ENCODE data around the gene BSDC1. TPM values are rescaled to one million over a fixed set of nuclear protein-coding genes. Genes with fewer than 3 reads are reported as not detected.
A peak's percentile ranks its signal among the peaks of the same experiment; 100 is the strongest.
"Not testable (repeated sequence)": the region's sequence is repeated elsewhere in the genome, so short reads cannot be mapped to it uniquely, and the experiment has no call there.

BSDC1 gene
- total RNA-seq (48.5 and 55.5 TPM in 2 replicates), polyA plus RNA-seq (42.4 and 42.8 TPM in 2 replicates), polyA minus RNA-seq (ENCODE audit: low replicate concordance) (32.2 and 33.6 TPM in 2 replicates)
- polyA plus RNA-seq (2012), result 30.6 and 34.9 TPM in 2 replicates

- Histone ChIP-seq H3K79me2 (ENCODE audit: control insufficient read depth, insufficient read depth, low read length) (peaks cover 20% of the 10 kb centered on the region), H3K4me3 (replicated peaks in 1 of 4; ENCODE audit: control extremely low read depth in 1 of 4, insufficient read depth in 1 of 4, low read depth in 3 of 4, low read length in 4 of 4) (peak within 1 kb of the TSS; percentile 75 to 91 (median 88)), H3K4me2 (ENCODE audit: extremely low read depth, insufficient read depth, low read length) (peak within 1 kb of the TSS; percentile 95), H3K27me3 (ENCODE audit: control insufficient read depth, insufficient read depth, low read length) (no peaks in the 10 kb centered on the region), H3K9me3 (ENCODE audit: control insufficient read depth, insufficient read depth, low read depth, low read length) (no peaks in the 10 kb centered on the region), H3K9ac (ENCODE audit: insufficient read depth, low read length) (peak within 1 kb of the TSS; percentile 91), H3K4me1 (ENCODE audit: control insufficient read depth, extremely low read depth, insufficient read depth, low read length) (peaks cover 10% of the 10 kb centered on the region), H4K20me1 (ENCODE audit: control insufficient read depth, extremely low read depth, insufficient read depth, low read length) (no peaks in the 10 kb centered on the region), H3K36me3 (ENCODE audit: control insufficient read depth, insufficient read depth, low read length) (peaks cover 1% of the 10 kb centered on the region), H2AFZ (ENCODE audit: low read length) (peak within 1 kb of the TSS; percentile 83), H3K27ac (ENCODE audit: insufficient read depth, low read length) (peak within 1 kb of the TSS; percentile 94)
- DNase-seq (ENCODE audit: low read depth in 2 of 2), result peak; percentile 98 to 99
- TF ChIP-seq EZH2 (IDR thresholded peaks at IDR 0.05; ENCODE audit: low read length, missing control alignments) (no peak), CTCF (conservative IDR thresholded peaks at IDR 0.05 in 1 of 2, IDR thresholded peaks at IDR 0.05 in 1 of 2; ENCODE audit: low read depth in 1 of 2, low read length in 2 of 2) (no peak)
These were observed at the start of gene BSDC1 for GRCh38 chr1:32394141-32394889. Gene BSDC1, minus strand, starts transcription at chr1:32394441. Its CDS starts 27 bp downstream, at chr1:32394414.

GRCh38 chr1:32441467-32441866, 47.2 kb upstream of the BSDC1 start:
- DNase-seq (ENCODE audit: low read depth in 2 of 2); H2AFZ ChIP-seq (ENCODE audit: low read length); H3K4me2 ChIP-seq (ENCODE audit: extremely low read depth, insufficient read depth, low read length); H3K36me3 ChIP-seq (ENCODE audit: control insufficient read depth, insufficient read depth, low read length); H3K4me1 ChIP-seq (ENCODE audit: control insufficient read depth, extremely low read depth, insufficient read depth, low read length); H3K27me3 ChIP-seq (ENCODE audit: control insufficient read depth, insufficient read depth, low read length); H3K9me3 ChIP-seq (ENCODE audit: control insufficient read depth, insufficient read depth, low read depth, low read length); H3K9ac ChIP-seq (ENCODE audit: insufficient read depth, low read length); H4K20me1 ChIP-seq (ENCODE audit: control insufficient read depth, extremely low read depth, insufficient read depth, low read length); H3K4me3 ChIP-seq (replicated peaks in 1 of 4; ENCODE audit: control extremely low read depth in 1 of 4, insufficient read depth in 1 of 4, low read depth in 3 of 4, low read length in 4 of 4); H3K79me2 ChIP-seq (ENCODE audit: control insufficient read depth, insufficient read depth, low read length); H3K27ac ChIP-seq (ENCODE audit: insufficient read depth, low read length): not testable (repeated sequence)

GRCh38 chr1:32438777-32439176, 44.5 kb upstream of the BSDC1 start:
- not testable (repeated sequence) for H3K4me2 ChIP-seq (ENCODE audit: extremely low read depth, insufficient read depth, low read length); DNase-seq (ENCODE audit: low read depth in 2 of 2); H3K4me1 ChIP-seq (ENCODE audit: control insufficient read depth, extremely low read depth, insufficient read depth, low read length); H3K36me3 ChIP-seq (ENCODE audit: control insufficient read depth, insufficient read depth, low read length); H3K9ac ChIP-seq (ENCODE audit: insufficient read depth, low read length); H3K27ac ChIP-seq (ENCODE audit: insufficient read depth, low read length); H3K27me3 ChIP-seq (ENCODE audit: control insufficient read depth, insufficient read depth, low read length); H4K20me1 ChIP-seq (ENCODE audit: control insufficient read depth, extremely low read depth, insufficient read depth, low read length); H3K9me3 ChIP-seq (ENCODE audit: control insufficient read depth, insufficient read depth, low read depth, low read length); H3K79me2 ChIP-seq (ENCODE audit: control insufficient read depth, insufficient read depth, low read length); H2AFZ ChIP-seq (ENCODE audit: low read length); H3K4me3 ChIP-seq (replicated peaks in 1 of 4; ENCODE audit: control extremely low read depth in 1 of 4, insufficient read depth in 1 of 4, low read depth in 3 of 4, low read length in 4 of 4)

GRCh38 chr1:32438136-32438535, 43.9 kb upstream of the BSDC1 start:
- Histone ChIP-seq H3K4me1 (ENCODE audit: control insufficient read depth, extremely low read depth, insufficient read depth, low read length) (no peaks in the 10 kb centered on the region), H3K4me3 (replicated peaks in 1 of 4; ENCODE audit: control extremely low read depth in 1 of 4, insufficient read depth in 1 of 4, low read depth in 3 of 4, low read length in 4 of 4) (no peak overlapping the region), H3K27me3 (ENCODE audit: control insufficient read depth, insufficient read depth, low read length) (peaks cover 4% of the 10 kb centered on the region), H4K20me1 (ENCODE audit: control insufficient read depth, extremely low read depth, insufficient read depth, low read length) (no peaks in the 10 kb centered on the region), H3K27ac (ENCODE audit: insufficient read depth, low read length) (no peak overlapping the region), H3K9me3 (ENCODE audit: control insufficient read depth, insufficient read depth, low read depth, low read length) (no peaks in the 10 kb centered on the region), H3K4me2 (ENCODE audit: extremely low read depth, insufficient read depth, low read length) (no peak overlapping the region), H3K36me3 (ENCODE audit: control insufficient read depth, insufficient read depth, low read length) (no peaks in the 10 kb centered on the region), H3K9ac (ENCODE audit: insufficient read depth, low read length) (no peak overlapping the region), H2AFZ (ENCODE audit: low read length) (no peak overlapping the region), H3K79me2 (ENCODE audit: control insufficient read depth, insufficient read depth, low read length) (no peaks in the 10 kb centered on the region)
- no peak for DNase-seq (ENCODE audit: low read depth in 2 of 2)
- TF ChIP-seq CTCF (conservative IDR thresholded peaks at IDR 0.05 in 1 of 2, IDR thresholded peaks at IDR 0.05 in 1 of 2; ENCODE audit: low read depth in 1 of 2, low read length in 2 of 2) (no peak), EZH2 (IDR thresholded peaks at IDR 0.05; ENCODE audit: low read length, missing control alignments) (no peak)

Measured in fibroblast of lung (primary cell).